Suprapubic skin (tissue), 4 donors: ENCODE data around the gene SLC49A3. TPM values are rescaled to one million over a fixed set of nuclear protein-coding genes. Genes with fewer than 3 reads are reported as not detected.

Source experiments
- DNase-seq, 2 donors: peaks; one replicate each; pipeline ENCODE4 v3.0.0-alpha.2; 2019; ENCODE audit warnings: low spot score in 2 of 2
- H3K27ac ChIP-seq: fragments of 200-600 bp; sonication (generic); one replicate; pipeline ENCODE4 v1.5.1; 2019
- H3K27me3 ChIP-seq: fragments of 200-600 bp; sonication (generic); one replicate; pipeline ENCODE4 v1.5.1; 2019
- H3K36me3 ChIP-seq: fragments of 200-600 bp; sonication (generic); one replicate; pipeline ENCODE4 v1.5.1; 2019
- H3K4me1 ChIP-seq: fragments of 200-600 bp; sonication (generic); one replicate; pipeline ENCODE4 v1.5.1; 2019
- H3K4me3 ChIP-seq: fragments of 200-600 bp; sonication (generic); one replicate; pipeline ENCODE4 v1.5.1; 2019; ENCODE audit warnings: mild to moderate bottlenecking
- H3K9me3 ChIP-seq: fragments of 200-600 bp; sonication (generic); one replicate; pipeline ENCODE4 v1.5.1; 2019
- CTCF ChIP-seq, 2 donors: fragments of 200-600 bp in 1 of 2; fragments of 450-650 bp in 1 of 2; sonication (generic) in 1 of 2; IDR thresholded peaks; one replicate each; pipeline ENCODE4 v1.5.1; 2016 to 2019; ENCODE audit warnings: antibody characterized with exemption in 2 of 2, mild to moderate bottlenecking in 1 of 2, moderate library complexity in 1 of 2
- EP300 ChIP-seq: sonication (generic); formaldehyde crosslinking; IDR thresholded peaks from one replicate; pipeline ENCODE4 v1.6.1; 2017; ENCODE audit warnings: antibody characterized with exemption
- POLR2A ChIP-seq, 2 donors: fragments of 450-650 bp; IDR thresholded peaks; one replicate each; pipeline ENCODE4 v1.6.1; 2017; ENCODE audit warnings: antibody characterized with exemption in 2 of 2, mild to moderate bottlenecking in 2 of 2, moderate library complexity in 2 of 2
- POLR2AphosphoS5 ChIP-seq, 3 donors: sonication (generic); formaldehyde crosslinking; IDR thresholded peaks; one replicate each; pipeline ENCODE4 v1.6.1; 2017; ENCODE audit warnings: antibody characterized with exemption in 3 of 3
- WGBS: methylation state at CpG from one replicate; pipeline ENCODE4 v1.1.5; 2018; 5-methylcytosine and 5-hydroxymethylcytosine counted together
- total RNA-seq, 4 donors: library from RNA; depleted of rRNA; stranded (reverse); fragments of >200 nt; gene quantifications; one replicate each; pipeline ENCODE4 v1.1.0, GENCODE V29; 2016

The SLC49A3 gene
- total RNA-seq, 4 donors from 2014 or later, result 8.9 to 21.1 (median 17.4) TPM

GRCh38 chr4:651884-652642, 36.9 kb downstream of the SLC49A3 start:
- Histone ChIP-seq H3K9me3 (no peaks in the 10 kb centered on the region), H3K4me1 (peaks cover 9% of the 10 kb centered on the region), H3K36me3 (no peaks in the 10 kb centered on the region), H3K4me3 (no peak overlapping the region), H3K27ac (no peak overlapping the region), H3K27me3 (peaks cover 57% of the 10 kb centered on the region)
- WGBS, result 72% methylated on average over 18 of the region's 24 CpGs
- DNase-seq, result no peak
- TF ChIP-seq POLR2A (IDR thresholded peaks at IDR 0.05) (no peak), CTCF (IDR thresholded peaks at IDR 0.05) (no peak), EP300 (no peak)

GRCh38 chr4:650951-651883, 37.7 kb downstream of the SLC49A3 start:
- H3K9me3 ChIP-seq, result no peaks in the 10 kb centered on the region
- WGBS, result 18% methylated on average over 22 of the region's 49 CpGs
- peaks cover 9% of the 10 kb centered on the region for H3K4me1 ChIP-seq
- H3K4me3 ChIP-seq, result no peak overlapping the region
- no peaks in the 10 kb centered on the region for H3K36me3 ChIP-seq
- TF ChIP-seq EP300 (no peak), POLR2A (IDR thresholded peaks at IDR 0.05) (no peak), POLR2AphosphoS5 (IDR thresholded peaks at IDR 0.05) (no peak)
- H3K27me3 ChIP-seq, result peaks cover 65% of the 10 kb centered on the region
- no peak for DNase-seq
- no peak overlapping the region for H3K27ac ChIP-seq

GRCh38 chr4:650461-650860, 38.5 kb downstream of the SLC49A3 start:
- Histone ChIP-seq H3K27ac (no peak overlapping the region), H3K27me3 (peaks cover 66% of the 10 kb centered on the region), H3K36me3 (no peaks in the 10 kb centered on the region), H3K4me3 (no peak overlapping the region), H3K4me1 (peaks cover 9% of the 10 kb centered on the region), H3K9me3 (no peaks in the 10 kb centered on the region)
- no peak for DNase-seq
- 76% methylated on average over 16 of the region's 18 CpGs for WGBS
- TF ChIP-seq EP300, result no peak
- TF ChIP-seq POLR2A (IDR thresholded peaks at IDR 0.05), result no peak
- no peak for TF ChIP-seq CTCF (IDR thresholded peaks at IDR 0.05)
- TF ChIP-seq POLR2AphosphoS5 (IDR thresholded peaks at IDR 0.05), result no peak

- peaks cover 61% of the 10 kb centered on the region for H3K27me3 ChIP-seq
- WGBS, result 87% methylated on average over 7 of the region's 13 CpGs
These were observed 39.1 kb downstream of the SLC49A3 start for GRCh38 chr4:649751-650310.

GRCh38 chr4:649293-649625, 39.7 kb downstream of the SLC49A3 start:
- Histone ChIP-seq H3K36me3 (no peaks in the 10 kb centered on the region), H3K27me3 (peaks cover 60% of the 10 kb centered on the region), H3K4me1 (peaks cover 9% of the 10 kb centered on the region), H3K9me3 (no peaks in the 10 kb centered on the region), H3K4me3 (no peak overlapping the region), H3K27ac (no peak overlapping the region)
- TF ChIP-seq POLR2AphosphoS5 (IDR thresholded peaks at IDR 0.05), result no peak
- no peak for TF ChIP-seq EP300
- TF ChIP-seq CTCF (IDR thresholded peaks at IDR 0.05), result no peak
- no peak for TF ChIP-seq POLR2A (IDR thresholded peaks at IDR 0.05)
- no peak for DNase-seq
- 93% methylated on average over 7 of the region's 7 CpGs for WGBS

More at GRCh38 chr4:649751-650310, 39.1 kb downstream of the SLC49A3 start:
- Histone ChIP-seq H3K4me3 (no peak overlapping the region), H3K36me3 (no peaks in the 10 kb centered on the region), H3K9me3 (no peaks in the 10 kb centered on the region), H3K4me1 (peaks cover 9% of the 10 kb centered on the region), H3K27ac (no peak overlapping the region)
- DNase-seq, result no peak
- TF ChIP-seq CTCF (IDR thresholded peaks at IDR 0.05) (no peak), POLR2AphosphoS5 (IDR thresholded peaks at IDR 0.05) (no peak), POLR2A (IDR thresholded peaks at IDR 0.05) (no peak), EP300 (no peak)
